COR-L47 (cell line): ENCODE data around the gene CCSER1.
A peak's percentile ranks its signal among the peaks of the same experiment; 100 is the strongest.
"Not testable (repeated sequence)": the region's sequence is repeated elsewhere in the genome, so short reads cannot be mapped to it uniquely, and the experiment has no call there.

Experiments
- DNase-seq: peaks from one replicate; lab custom pipeline; 2025; lab: John Stamatoyannopoulos, UW

Gene CCSER1

DNA sequence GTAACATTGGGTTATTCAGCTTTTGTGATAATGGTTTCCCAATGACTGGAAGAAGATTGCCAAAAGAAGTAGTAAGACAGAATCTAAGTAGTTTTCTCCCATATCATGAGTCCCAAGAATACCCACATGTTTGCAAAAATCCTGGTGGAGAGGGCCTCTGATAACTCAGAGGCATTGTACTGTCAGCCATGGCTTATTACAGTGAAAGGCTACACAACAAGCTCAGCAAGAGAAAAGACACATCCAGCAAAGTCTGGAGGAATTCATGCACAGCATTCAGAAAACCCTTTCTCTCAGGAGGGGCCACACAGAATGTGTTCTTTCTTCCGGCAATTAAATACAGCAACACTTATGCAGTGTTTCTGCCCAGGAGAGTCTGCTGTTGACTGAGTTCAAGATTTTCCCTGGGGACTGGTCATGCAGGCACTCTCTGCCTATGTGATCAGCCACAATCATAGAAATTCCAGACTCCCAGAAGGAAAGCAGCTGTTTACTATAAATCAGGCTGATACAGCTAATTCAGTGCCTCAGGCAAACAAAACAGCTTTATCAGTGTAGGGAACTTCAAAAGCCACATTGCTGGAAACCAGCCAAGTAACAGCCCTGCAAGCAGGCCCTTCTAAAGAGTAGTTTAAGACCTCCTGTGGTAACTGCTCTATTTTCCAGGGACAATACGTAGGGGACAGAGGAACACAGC is 937.1 kb downstream of the CCSER1 start:
- peak; percentile 93 for DNase-seq

DNA sequence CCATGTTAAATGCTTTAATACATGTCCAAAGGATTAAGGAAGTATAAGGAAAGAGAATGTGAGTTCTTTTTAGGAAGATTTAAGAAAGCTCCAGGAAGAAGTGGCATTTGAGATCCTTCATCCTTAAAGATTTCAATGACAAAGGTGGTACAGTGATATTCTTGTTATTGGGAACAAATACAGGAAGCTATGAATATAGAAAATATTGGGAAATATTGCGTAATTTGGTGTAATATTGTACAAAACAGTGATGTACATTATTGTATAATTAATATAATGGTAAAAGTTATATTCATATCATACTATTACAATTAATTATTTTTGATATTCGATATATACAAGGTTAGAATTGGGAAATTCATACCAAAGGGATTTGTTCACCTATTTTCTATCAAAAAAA is 937.9 kb downstream of the CCSER1 start:
- no peak for DNase-seq

DNA sequence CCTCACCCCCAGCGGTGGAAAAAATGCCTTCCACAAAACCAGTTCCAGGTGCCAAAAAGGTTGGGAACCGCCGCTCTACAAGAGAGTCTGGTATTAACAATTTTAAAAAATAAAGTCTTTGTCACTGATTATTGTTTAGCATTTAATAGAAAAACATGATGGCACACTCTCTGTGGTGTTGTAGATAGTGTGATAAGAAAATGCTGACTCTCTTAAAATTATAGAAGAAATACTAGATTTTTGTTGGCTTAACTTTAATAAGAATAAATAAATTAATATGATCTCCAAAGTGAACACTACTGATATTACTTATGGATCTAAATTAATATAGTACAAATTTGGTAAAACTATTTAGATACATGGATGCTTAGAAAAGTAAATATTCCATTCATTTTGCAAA is 943.5 kb downstream of the CCSER1 start:
- DNase-seq = no peak

DNA sequence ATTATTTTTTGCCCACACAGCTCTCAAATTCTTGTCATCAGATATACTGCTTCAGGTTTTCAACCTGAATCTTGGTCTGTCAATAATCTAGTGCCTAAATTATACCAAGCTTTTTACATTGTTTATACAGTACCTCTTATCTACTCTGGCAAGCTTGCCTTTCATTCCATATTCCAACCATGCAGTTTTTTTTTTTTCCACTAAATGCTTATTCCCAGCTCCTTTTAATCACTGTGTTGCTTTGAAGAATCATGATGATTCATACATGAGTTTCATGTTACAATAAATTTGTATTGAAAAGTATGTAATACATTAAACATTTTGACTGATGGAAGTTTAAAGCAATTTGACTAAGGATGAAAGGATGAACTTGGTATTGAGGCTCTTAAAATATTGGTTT is 949.0 kb downstream of the CCSER1 start:
- no peak for DNase-seq

DNA sequence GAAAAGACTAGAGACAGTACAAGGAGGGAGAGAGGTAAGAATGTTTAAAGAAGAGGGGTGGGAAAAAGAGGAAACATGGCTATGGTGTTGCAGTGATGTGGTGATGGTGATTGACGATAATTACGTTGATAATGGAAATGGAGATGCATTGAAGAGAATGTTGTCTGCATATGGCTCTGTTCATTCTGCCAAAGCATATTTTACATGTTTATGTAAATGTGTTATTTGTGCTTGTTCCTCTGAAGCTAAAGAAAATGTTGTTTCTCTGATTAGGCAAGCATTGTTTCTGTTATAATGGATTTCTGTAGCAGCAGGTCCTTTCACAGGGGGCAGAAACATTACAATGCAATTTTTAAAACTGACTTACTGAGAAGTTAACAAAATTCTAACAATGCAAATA is 958.8 kb downstream of the CCSER1 start:
- no peak for DNase-seq

DNA sequence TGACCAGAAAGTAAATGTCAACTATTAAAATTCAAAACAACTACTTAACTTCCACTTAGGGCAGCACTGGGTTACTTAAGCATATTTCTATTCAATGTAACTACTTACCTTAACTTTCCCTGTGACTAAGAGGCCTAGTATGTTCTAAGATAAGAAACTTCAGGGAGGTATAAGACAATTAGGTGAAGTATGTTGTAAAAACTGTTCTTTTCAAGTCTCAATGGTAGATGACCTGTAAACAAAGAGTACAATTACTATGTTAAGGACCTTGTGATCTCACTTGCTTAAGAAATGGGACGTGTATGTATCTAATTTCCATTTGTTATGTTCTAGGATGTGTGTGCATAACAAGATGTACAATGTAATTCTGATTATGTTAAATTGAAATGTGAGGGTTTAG is 960.5 kb downstream of the CCSER1 start:
- no peak for DNase-seq

DNA sequence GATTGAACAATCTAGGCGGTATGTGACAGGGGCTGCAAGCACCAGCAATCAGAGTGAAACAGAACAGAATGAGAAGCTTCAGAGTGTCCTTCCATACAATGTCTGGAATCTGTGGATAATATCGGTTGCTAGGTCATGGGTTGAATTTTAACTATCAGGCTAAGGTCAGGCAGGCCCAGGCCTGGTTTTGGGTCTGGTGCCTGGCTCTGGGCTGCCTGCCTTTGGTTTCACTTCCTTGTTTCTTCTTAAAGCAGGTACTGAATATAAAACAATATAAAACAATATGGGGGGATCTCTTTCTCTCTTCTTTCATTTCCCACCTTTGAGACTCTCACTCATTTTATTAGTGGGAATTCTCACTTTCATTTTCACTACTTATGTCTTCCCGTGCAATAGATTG is 962.0 kb downstream of the CCSER1 start:
- no peak for DNase-seq

DNA sequence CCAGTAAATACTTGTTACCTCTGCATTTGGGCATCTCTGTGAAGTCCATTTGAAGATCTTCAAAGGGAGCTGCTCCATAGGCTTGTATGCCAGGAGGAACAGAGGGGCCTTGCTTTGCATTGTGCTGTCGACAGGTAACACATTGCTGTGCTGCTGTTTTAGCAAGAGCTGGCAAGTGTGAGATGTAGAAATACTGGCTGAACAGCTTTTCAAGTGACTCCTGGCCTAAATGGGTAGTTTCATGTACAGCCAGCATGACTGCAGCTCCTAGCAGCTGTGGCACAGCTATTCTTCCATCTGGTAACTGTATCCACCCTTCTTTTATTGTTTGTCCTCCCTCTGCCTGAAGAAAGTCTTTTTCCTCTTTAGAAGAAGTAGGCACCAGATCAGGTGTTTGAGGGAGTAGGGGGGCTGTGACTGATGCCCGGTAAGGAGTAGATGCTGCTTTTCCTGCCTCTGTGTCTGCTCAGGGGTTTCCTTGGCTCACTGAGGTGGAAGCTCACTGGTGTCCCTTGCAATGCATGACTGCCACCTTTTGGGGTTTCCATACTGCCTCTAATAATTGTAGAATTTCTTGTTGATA is 965.3 kb downstream of the CCSER1 start:
- no peak for DNase-seq

DNA sequence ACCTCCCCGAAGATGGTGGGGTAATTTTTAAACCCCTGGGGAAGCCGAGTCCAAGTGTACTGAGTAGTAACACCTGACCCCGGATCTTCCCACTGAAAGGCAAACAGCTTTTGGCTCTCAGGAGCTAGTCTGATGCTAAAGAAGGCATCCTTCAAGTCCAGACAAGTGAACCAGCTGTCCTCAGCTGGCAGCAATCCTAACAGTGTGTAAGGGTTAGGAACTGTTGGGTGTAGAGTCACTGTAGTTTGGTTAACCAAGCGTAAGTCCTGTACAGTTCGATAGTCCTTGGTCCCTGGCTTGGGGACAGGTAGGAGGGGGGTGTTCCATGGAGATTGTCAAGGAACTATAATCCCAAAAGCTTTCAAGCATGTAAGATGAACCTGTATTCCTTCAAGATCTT is 967.0 kb downstream of the CCSER1 start:
- DNase-seq = not testable (repeated sequence)

DNA sequence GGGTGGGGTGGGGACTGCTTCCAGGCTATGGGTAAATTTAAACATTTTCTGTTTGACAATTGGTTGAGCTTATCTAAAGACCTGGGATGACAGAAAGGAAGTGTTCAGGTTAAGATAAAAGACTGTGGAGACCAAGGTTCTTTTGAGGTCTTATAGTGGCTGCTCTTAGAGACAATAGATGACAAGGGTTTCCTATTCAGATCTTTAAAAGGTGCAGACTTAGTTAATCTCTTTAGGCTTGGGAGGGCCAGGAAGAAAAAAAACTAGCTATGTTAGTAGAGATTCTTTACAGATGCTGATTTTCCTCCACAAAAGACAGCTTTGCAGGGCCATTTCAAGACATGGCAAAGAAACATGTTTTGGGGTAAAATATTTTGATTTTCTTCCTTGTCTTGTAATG is 972.5 kb downstream of the CCSER1 start:
- no peak for DNase-seq

DNA sequence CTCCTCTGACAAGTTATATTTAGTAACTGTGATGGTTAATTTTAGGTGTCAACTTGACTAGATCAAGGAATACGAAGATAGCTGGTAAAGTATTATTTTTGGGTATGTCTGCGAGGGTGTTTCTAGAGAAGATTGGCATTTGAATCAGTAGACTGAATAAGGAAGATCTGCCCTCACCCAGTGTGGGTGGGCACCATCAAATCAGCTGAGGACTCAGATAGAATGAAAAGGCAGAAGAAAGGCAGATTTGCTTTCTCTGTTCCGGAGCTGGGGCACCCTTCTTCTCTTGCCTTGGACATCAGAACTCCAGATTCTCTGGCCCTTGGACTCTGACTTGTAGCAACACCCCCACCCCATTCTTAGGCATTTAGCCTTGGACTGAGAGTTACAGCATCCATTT is 981.6 kb downstream of the CCSER1 start:
- DNase-seq = no peak

DNA sequence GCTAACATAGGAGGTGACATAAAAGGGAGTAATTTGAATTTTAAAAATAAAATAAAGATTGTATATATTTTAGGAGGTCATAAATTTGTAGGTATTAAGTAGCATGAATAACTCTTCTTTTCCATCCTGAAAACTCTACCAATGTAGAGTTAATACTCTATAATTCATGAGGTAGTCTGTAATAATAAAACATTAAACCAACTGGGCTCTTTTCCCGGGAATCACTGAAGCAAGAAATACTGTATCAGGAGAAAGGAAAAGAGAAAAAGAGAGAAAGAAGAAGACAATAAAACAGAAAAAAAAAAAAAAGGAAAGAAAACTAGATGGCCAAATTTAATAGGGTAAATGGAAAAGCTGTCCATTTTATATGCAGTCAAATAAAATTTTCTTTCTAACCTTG is 984.4 kb downstream of the CCSER1 start:
- DNase-seq = no peak

DNA sequence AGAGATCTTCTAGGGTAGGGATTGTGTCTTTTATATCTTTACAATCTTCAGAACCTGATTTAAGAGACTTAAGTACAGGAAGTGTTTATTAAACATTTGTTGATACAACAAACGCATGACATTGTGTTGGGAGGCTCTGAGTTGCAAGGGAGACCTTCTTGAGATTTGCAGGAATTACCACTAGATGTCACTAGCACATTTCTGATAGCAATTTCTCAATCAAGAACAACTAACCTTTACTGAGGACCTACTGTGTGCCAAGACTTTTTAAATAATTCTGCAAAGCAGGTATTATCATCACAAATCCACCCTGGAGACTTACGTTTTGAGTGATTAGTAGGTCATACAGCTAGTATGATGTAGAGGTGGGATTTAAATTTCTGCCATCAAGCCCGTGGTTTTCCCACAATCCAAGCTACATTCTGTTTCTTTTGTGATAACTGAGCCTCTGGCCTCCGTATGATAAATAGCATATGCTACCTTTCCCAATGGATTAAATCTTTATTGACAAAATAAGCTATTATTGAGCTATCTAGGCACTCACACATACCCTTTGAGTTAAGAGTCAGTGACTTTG is 986.0 kb downstream of the CCSER1 start:
- peak; percentile 33 for DNase-seq

DNA sequence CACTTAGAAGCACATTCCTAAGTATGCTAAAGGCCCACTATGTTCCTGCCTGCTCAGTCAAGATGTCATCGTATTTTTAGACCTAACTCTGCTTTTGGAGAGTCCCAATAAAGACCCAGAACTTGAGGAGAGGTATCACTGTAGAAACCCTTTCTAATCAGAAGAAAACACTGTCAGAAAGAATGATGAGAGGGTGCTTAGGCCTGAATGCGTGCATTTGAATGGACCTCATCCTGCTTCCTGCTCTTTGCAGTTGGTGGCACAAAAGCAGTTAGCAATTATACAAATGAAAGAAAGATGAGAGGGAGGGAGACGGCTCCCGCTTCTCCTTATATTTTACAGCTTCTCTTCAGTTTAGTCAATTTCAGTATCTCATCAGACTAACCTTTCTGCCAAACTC is 987.2 kb downstream of the CCSER1 start:
- DNase-seq = no peak

DNA sequence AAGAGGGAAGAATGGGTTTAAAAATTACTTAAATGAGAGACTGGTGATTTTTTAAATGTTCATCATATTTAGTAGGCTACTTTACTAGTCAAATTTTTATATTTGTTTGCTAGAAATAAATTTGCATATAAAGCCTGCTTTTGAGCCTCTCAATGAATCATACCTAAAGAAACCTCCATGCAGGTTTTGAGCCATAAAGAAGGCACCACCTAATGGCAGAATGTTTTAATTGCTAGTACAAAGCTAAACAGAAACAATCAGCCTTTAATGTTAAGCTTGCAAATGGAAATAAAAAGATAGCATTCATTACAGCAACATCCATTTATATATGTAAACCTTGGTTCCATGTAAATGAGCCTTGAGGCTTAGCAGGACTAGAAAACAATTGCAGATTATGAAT is 989.7 kb downstream of the CCSER1 start:
- DNase-seq = no peak

DNA sequence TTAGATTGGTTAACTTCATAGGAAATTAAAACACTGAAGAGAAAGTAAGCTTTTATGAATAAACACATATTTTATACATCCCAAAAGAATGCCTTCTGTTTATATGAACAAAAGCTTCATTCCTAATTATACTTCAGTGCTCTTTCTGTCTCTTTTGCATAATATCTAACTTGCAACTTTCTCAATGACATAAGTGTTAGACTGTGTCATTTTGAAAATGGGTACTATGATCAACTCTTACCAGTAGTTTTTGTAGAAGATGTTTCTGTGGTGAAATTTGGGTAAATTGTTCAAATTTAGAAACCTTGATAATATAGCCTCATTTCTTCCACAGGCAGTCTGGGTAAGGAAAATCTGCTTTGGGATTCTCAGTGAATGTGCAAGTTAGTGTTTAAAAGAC is 991.4 kb downstream of the CCSER1 start:
- no peak for DNase-seq

DNA sequence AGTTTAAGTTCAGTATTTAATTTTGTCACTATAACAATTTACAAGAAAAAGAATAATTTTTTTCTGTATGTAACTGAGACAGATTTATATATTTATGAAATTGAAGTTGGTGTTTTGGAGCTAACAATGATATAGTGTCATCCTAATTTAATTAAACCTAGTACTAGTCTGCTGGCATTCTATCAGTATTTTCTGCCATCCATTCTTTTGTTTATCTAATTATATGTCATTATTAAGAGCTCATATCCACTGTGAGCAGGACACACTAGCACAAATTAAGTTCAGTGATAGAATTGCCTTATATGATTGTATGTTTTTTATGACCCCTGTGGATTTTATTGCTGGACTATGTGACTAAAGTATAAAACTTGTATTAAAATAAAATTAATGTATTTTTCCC is 996.5 kb downstream of the CCSER1 start:
- no peak for DNase-seq

DNA sequence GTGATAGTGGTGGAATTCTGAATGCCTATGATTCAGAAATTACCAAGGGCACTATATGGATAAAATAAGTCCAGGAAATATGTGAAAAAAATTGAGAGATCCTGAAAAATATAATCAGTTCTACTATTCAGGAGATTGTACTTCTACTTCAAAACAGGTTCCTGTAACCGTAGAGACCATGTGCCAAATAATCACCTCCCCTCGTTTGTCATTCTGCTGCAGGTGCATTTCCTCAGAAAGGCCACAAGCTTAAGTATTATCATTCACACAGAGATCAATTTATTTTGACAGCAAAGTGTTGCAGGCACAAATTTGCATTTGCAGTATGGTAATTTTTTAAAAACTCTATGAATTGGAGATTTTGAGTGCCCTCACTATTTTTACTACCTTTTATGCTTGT is 1000.0 kb downstream of the CCSER1 start:
- DNase-seq = no peak

DNA sequence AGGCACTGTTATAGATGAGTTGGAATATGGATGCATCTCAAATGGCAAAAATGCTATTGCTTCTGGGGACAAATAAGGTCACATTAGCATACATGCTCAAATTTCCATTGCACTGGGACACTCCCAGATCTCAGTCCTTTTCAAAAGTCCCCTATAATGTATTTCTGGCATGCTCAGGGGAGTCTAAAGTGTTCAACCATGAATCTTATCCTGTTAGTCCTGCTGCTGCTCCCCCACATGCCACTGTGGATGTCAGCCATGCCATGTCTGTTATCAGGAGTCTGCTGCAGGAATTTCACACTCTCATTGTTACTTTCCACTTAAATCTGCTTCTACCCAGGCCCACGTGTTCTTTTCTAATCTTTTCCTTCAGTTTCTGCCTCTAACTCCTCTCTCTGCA is 1000.6 kb downstream of the CCSER1 start:
- DNase-seq = no peak

DNA sequence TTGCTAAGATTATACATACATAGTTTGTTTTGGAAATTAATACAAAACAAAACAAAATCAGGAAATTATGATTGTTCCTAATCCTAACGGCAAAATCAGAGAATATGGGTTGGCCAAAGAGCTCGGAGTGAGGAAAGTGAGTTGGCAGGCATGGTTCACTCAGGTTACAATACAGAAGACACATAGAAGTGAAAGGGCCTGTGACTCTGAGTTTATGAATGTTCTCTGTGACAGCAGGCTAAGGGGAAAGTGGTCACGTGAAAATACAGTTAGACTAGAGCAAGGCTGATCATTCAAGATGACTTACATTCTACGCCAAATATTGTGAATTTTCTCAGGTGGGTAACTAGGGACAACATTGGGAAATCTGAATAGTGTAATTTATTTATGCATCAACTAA is 1001.3 kb downstream of the CCSER1 start:
- DNase-seq = no peak

DNA sequence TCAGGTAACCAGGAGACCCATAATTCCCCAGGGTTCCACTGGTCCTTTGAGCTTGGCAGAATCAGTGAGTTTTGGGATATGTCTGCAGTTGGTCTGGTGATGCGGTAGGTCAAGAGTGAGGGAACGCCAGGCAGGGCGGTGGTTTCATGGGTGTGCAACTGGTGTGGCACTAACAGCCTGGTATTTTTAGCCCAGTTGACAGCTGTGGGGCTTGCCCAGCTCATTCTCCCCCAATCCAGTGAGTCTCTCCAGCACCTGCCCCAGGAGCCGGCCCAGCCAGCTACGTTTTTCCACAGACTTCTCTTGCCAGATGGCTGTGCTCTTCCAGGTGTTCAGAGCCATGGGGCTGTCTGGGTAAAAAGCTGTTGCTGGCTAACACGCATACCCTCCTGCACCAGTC is 1019.9 kb downstream of the CCSER1 start:
- DNase-seq = no peak

DNA sequence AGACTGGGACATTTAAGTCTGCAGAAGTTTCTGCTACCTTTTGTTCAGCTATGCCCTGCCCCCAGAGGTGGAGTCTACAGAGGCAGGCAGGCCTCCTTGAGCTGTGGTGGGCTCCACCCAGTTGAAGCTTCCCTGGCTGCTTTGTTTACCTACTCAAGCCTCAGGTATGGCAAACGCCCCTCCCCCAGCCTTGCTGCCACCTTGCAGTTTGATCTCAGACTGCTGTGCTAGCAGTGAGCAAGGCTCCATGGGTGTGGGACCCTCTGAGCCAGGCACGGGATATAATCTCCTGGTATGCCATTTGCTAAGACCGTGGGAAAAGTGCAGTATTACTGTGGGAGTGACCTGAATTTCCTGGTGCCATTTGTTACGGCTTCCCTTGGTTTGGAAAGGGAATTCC is 1026.8 kb downstream of the CCSER1 start:
- DNase-seq = not testable (repeated sequence)

DNA sequence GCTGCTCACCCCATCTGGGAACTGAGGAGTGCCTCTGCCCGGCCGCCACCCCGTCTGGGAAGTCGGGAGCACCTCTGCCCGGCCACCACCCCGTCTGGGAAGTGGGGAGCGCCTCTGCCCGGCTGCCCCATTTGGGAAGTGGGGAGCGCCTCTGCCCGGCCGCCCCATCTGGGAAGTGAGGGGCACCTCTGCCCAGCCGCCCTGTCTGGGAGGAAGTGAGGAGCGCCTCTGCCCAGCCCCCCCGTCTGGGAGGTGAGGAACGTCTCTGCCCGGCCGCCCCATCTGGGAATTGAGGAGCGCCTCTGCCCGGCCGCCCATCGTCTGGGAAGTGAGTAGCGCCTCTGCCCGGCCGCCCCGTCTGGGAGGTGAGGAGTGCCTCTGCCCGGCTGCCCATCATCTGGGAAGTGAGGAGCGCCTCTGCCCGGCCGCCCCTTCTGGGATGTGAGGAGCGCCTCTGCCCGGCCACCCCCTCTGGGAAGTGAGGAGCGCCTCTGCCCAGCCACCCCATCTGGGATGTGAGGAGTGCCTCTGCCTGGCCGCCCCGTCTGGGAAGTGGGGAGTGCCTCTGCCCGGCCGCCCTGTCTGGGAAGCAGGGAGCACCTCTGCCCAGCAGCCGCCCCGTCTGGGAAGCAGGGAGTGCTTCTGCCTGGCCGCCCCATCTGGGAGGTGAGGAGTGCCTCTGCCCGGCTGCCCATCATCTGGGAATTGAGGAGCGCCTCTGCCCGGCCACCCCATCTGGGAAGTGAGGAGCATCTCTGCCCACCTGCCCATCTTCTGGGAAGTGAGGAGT is 1040.9 kb downstream of the CCSER1 start:
- not testable (repeated sequence) for DNase-seq
